Measurements from ENCODE around the gene MAPKAPK3. TPM values are rescaled to one million over a fixed set of nuclear protein-coding genes. Genes with fewer than 3 reads are reported as not detected.

MAPKAPK3 gene
- total RNA-seq, 1 donor from 2014 or later, result 117 TPM

DNA sequence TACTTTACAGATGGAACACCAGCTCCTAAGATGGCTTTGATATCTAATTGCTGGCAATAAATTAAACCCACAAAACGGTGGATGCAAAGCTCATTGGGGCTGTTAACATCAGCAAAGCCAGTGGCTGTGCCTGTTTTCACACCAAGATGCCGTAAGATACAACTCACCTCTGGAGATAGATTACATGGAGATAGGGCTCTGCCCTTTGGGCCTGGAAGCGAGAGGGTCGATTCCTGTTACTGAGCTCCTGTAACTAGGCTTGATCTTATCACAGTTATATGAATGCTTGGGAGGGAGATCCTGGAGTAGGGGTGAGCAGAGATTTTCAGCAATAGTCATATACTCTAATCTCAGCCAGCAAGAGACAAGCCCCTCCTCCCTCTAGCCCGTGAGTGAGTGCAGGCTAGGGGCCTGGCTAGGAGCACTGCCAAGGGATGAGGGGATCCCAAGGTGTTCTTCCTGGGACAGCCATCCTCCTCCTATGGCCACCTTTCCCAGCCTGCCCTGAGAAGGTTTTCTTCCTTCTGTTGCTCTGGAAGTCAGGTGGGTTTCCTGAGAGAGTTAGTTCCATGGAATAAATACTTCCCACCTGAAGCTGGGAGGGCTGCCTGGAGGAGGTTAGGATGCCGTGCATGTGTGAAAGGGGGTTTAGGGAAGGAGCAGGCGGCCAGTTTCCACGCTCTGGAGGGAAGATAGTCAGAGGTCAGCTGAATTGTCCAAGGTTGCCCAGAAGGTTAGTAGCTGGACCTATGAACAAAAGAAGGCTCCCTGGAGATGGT lies 39.7 kb downstream of the MAPKAPK3 start:
- no peak for DNase-seq (ENCODE audit: low read depth)
- no peak overlapping the region for H3K4me3 ChIP-seq (ENCODE audit: low read depth, low read length)
- TF ChIP-seq, protein P1, sequence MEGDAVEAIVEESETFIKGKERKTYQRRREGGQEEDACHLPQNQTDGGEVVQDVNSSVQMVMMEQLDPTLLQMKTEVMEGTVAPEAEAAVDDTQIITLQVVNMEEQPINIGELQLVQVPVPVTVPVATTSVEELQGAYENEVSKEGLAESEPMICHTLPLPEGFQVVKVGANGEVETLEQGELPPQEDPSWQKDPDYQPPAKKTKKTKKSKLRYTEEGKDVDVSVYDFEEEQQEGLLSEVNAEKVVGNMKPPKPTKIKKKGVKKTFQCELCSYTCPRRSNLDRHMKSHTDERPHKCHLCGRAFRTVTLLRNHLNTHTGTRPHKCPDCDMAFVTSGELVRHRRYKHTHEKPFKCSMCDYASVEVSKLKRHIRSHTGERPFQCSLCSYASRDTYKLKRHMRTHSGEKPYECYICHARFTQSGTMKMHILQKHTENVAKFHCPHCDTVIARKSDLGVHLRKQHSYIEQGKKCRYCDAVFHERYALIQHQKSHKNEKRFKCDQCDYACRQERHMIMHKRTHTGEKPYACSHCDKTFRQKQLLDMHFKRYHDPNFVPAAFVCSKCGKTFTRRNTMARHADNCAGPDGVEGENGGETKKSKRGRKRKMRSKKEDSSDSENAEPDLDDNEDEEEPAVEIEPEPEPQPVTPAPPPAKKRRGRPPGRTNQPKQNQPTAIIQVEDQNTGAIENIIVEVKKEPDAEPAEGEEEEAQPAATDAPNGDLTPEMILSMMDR (conservative IDR thresholded peaks at IDR 0.05; ENCODE audit: low read depth, low read length), result no peak

DNA sequence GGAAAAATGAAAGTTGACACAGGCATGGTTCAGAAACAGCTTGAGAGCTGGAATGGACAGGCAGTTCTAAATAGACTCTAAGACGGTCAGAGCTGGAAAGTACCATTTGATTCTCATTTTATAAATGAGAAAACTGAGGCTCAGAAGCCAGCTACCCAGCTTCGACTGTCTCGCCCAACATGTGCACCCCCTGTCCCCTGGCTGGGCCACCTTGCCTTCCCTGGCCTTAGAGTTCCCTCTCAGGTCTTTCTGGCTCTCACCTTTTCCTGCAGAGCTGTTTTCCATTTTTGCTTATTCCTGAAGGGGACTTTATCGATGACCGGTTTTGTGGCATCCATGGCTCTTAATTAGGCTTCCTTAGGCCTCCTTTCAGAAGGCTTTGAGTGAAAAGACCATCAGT lies 40.5 kb downstream of the MAPKAPK3 start:
- DNase-seq (ENCODE audit: low read depth), result no peak
- H3K4me3 ChIP-seq (ENCODE audit: low read depth, low read length), result no peak overlapping the region
- TF ChIP-seq, protein P1 (conservative IDR thresholded peaks at IDR 0.05; ENCODE audit: low read depth, low read length), result no peak

DNA sequence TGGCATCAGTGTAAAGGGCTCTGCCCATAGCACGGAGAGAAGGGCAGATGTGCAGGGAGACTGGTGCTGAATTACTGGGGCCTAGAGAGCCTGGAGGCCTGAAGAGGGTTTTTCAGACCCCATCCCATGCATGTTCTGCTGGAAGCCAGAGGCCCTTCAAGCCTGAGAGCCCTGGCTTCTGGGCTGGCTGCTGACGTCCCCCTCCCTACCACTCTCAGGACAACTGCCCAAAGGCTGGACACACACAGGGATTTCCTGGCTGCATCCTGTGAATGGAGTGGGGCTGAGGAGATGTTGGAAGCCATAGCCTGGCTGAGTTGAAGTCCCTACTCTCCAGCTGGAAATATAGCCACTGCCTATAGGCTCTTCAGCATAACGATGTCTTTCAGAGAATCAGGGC lies 40.9 kb downstream of the MAPKAPK3 start:
- no peak for DNase-seq (ENCODE audit: low read depth)
- H3K4me3 ChIP-seq (ENCODE audit: low read depth, low read length), result no peak overlapping the region
- TF ChIP-seq, protein P1 (conservative IDR thresholded peaks at IDR 0.05; ENCODE audit: low read depth, low read length), result no peak

DNA sequence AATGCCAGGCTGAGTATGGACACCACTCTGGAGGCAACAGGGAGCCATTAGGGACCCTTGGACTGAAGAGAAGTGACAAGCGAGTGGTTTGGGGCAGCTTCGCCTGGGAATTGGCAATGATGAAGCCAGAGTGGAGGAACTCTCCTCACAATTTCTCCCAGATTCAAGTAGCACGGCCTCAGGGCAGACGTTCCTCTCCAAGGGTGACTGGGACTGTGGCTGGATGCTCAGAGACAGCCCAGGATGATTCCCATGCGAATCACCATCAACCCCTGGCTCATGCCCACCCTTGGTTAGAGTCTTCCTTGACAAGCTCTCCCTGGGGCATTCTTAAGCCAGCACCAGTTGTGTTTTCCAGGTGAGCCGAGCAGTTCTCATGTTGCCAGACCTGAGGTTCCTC lies 41.5 kb downstream of the MAPKAPK3 start:
- TF ChIP-seq, protein P1 (conservative IDR thresholded peaks at IDR 0.05; ENCODE audit: low read depth, low read length), result no peak
- DNase-seq (ENCODE audit: low read depth), result no peak

DNA sequence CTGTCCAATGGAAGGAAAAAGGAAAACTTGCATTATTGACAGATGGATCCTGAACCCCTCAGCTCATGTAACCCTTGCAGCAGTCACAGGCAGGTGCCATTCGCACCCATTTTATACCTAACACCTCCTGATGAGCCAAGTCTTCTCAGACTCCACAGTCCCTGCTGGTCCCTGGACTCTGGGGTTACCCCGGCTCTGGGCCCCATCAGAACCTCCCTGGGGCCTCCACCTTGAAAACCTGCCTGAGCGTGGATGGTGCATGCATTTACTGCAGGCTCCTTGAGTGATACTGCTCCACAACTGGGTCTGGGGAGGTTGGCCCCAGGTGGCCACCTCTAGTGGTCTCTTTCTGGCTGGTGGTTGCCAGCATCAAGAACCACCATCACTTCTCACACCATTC lies 41.9 kb downstream of the MAPKAPK3 start:
- no peak for DNase-seq (ENCODE audit: low read depth)
- no peak overlapping the region for H3K4me3 ChIP-seq (ENCODE audit: low read depth, low read length)
- TF ChIP-seq, protein P1 (conservative IDR thresholded peaks at IDR 0.05; ENCODE audit: low read depth, low read length), result no peak

More for the DNA sequence above, 41.5 kb downstream of the MAPKAPK3 start:
- no peak overlapping the region for H3K4me3 ChIP-seq (ENCODE audit: low read depth, low read length)

DNA sequence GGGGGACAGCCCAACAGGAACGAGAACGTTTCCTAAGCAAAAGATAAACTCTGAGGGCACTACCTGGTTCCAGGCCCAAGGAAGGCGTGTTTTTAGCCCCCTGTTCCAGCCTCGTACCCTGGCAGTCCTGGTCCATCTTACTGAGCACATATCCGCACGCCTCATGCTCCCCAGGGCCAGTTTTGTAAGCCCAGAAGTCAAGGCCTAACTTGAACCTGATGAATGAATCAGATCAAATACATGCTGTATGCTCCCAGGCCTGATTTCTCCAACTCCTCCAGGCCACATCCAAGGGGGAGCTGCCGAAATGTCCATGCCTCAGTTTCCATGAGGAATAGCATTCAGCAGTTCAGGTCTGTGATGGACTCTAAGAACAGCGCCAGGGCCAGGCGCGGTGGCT lies 43.4 kb downstream of the MAPKAPK3 start:
- TF ChIP-seq, protein P1 (conservative IDR thresholded peaks at IDR 0.05; ENCODE audit: low read depth, low read length), result no peak
- no peak for DNase-seq (ENCODE audit: low read depth)
- H3K4me3 ChIP-seq (ENCODE audit: low read depth, low read length), result no peak overlapping the region

DNA sequence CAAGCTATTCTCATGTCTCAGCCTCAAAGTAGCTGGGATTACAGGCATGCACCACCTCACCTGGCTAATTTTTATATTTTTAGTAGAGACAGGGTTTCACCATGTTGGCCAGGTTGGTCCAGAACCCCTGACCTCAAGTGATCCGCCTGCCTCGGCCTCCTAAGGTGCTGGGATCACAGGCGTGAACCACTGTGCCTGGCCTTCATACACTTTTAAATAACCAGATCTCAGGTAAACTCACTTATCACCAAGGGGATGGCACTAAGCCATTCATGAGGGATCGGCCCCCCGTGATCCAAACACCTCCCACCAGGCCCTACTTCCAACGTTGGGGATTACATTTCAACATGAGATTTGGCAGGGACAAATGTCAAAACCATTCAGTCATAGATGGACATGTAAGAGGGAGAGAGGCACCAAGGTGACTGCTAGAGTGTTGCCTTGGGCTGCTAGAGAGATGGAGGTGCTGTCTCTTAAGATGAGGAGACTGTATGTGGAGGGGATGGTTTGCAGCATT lies 44.4 kb downstream of the MAPKAPK3 start:
- TF ChIP-seq, protein P1 (conservative IDR thresholded peaks at IDR 0.05; ENCODE audit: low read depth, low read length), result no peak
- DNase-seq (ENCODE audit: low read depth), result no peak
- H3K4me3 ChIP-seq (ENCODE audit: low read depth, low read length), result no peak overlapping the region

Data from epithelial cell of proximal tubule (primary cell).